Trophoblast cell (in vitro differentiated cells and primary cell): ENCODE results near the gene AFF4.
"Not testable (repeated sequence)": the region's sequence is repeated elsewhere in the genome, so short reads cannot be mapped to it uniquely, and the experiment has no call there.

Experiments
- DNase-seq, 2 donors: peaks; one replicate each; pipeline ENCODE4 v3.0.0-alpha.2; 2016
- H2AFZ ChIP-seq: 2 replicates; pipeline ENCODE4 v1.6.1; 2013; ENCODE audit warnings: low read length, moderate library complexity, mild to moderate bottlenecking; ENCODE audit not compliant: insufficient read depth, poor library complexity
- H2AK5ac ChIP-seq: 2 replicates; pipeline ENCODE4 v1.6.1; 2013; ENCODE audit warnings: mild to moderate bottlenecking, low read length
- H2BK120ac ChIP-seq: 2 replicates; pipeline ENCODE4 v1.6.1; 2013; ENCODE audit warnings: low read length, mild to moderate bottlenecking, moderate library complexity; ENCODE audit not compliant: insufficient read depth, poor library complexity
- H2BK12ac ChIP-seq: 2 replicates; pipeline ENCODE4 v1.6.1; 2013; ENCODE audit warnings: mild to moderate bottlenecking, low read length, moderate library complexity
- H2BK5ac ChIP-seq: 2 replicates; pipeline ENCODE4 v1.6.1; 2013; ENCODE audit warnings: low read length, low read depth, moderate library complexity, mild to moderate bottlenecking; ENCODE audit not compliant: poor library complexity
- H3K14ac ChIP-seq: 2 replicates; pipeline ENCODE4 v1.6.1; 2013; ENCODE audit warnings: mild to moderate bottlenecking, low read length
- H3K18ac ChIP-seq: 2 replicates; pipeline ENCODE4 v1.6.1; 2013; ENCODE audit warnings: mild to moderate bottlenecking, low read length
- H3K23ac ChIP-seq: 2 replicates; pipeline ENCODE4 v1.6.1; 2013; ENCODE audit warnings: low read length
- H3K27ac ChIP-seq: 2 replicates; pipeline ENCODE4 v1.5.1; 2013; ENCODE audit warnings: low read depth, mild to moderate bottlenecking, inconsistent platforms, low read length, moderate library complexity
- H3K27me3 ChIP-seq: 2 replicates; pipeline ENCODE4 v1.6.1; 2013; ENCODE audit warnings: inconsistent platforms, mild to moderate bottlenecking, low read length, moderate library complexity; ENCODE audit not compliant: insufficient read depth
- H3K36me3 ChIP-seq, 2 experiments: 1 replicate in 1 of 2; 2 replicates in 1 of 2; pipeline ENCODE4 v1.6.1; 2013; ENCODE audit warnings: low read length in 2 of 2, mild to moderate bottlenecking in 2 of 2, moderate library complexity in 1 of 2; ENCODE audit not compliant: insufficient read depth in 2 of 2, control insufficient read depth in 1 of 2
- H3K4ac ChIP-seq: 2 replicates; pipeline ENCODE4 v1.6.1; 2013; ENCODE audit warnings: low read depth, mild to moderate bottlenecking, low read length, moderate library complexity
- H3K4me1 ChIP-seq, 2 experiments: 1 replicate in 1 of 2; 2 replicates in 1 of 2; pipeline ENCODE4 v1.6.1; 2013; ENCODE audit warnings: low read length in 2 of 2, mild to moderate bottlenecking in 2 of 2, moderate library complexity in 1 of 2; ENCODE audit not compliant: insufficient read depth in 2 of 2, control insufficient read depth in 1 of 2
- H3K4me2 ChIP-seq: 2 replicates; pipeline ENCODE4 v1.6.1; 2013; ENCODE audit warnings: inconsistent platforms, mild to moderate bottlenecking, low read length, moderate library complexity
- H3K4me3 ChIP-seq: 2 replicates; pipeline ENCODE4 v1.5.1; 2013; ENCODE audit warnings: mild to moderate bottlenecking, low read depth, low read length, inconsistent platforms
- H3K79me1 ChIP-seq: one replicate; pipeline ENCODE4 v1.6.1; 2013; ENCODE audit warnings: low read length
- H3K79me2 ChIP-seq: 2 replicates; pipeline ENCODE4 v1.6.1; 2013; ENCODE audit warnings: low read length, mild to moderate bottlenecking; ENCODE audit not compliant: control insufficient read depth, insufficient read depth, poor library complexity
- H3K9ac ChIP-seq: 2 replicates; pipeline ENCODE4 v1.6.1; 2013; ENCODE audit warnings: mild to moderate bottlenecking, low read length
- H3K9me3 ChIP-seq: 2 replicates; pipeline ENCODE4 v1.6.1; 2013; ENCODE audit warnings: low read depth, mild to moderate bottlenecking, control low read depth, inconsistent platforms, low read length; ENCODE audit not compliant: insufficient read depth
- H4K12ac ChIP-seq: 2 replicates; pipeline ENCODE4 v1.6.1; 2013; ENCODE audit warnings: low read depth, mild to moderate bottlenecking, low read length, moderate library complexity
- H4K8ac ChIP-seq: 2 replicates; pipeline ENCODE4 v1.6.1; 2013; ENCODE audit warnings: low read depth, mild to moderate bottlenecking, low read length, moderate library complexity
- H4K91ac ChIP-seq: one replicate; pipeline ENCODE4 v1.6.1; 2013; ENCODE audit warnings: low read depth, mild to moderate bottlenecking, low read length, moderate library complexity
- WGBS: extraction: QIAGEN DNeasy Blood & Tissue Kit; methylation state at CpG from one replicate; pipeline ENCODE4 v1.1.7; 2013; ENCODE audit warnings: missing lambda C conversion rate; ENCODE audit not compliant: insufficient read length, insufficient coverage; ENCODE audit errors: extremely low coverage; 5-methylcytosine and 5-hydroxymethylcytosine counted together

AFF4 gene

GRCh38 chr5:132976852-132977251, 13.4 kb upstream of the AFF4 start:
- H4K12ac ChIP-seq: no peak overlapping the region
- no peak overlapping the region for H3K14ac ChIP-seq
- H2AFZ ChIP-seq: no peak overlapping the region
- H4K8ac ChIP-seq: no peak overlapping the region
- H3K4me3 ChIP-seq: no peak overlapping the region
- H3K4ac ChIP-seq: no peak overlapping the region
- no peaks in the 10 kb centered on the region for H3K9me3 ChIP-seq
- no peaks in the 10 kb centered on the region for H3K27me3 ChIP-seq
- no peak overlapping the region for H2BK12ac ChIP-seq
- no peak overlapping the region for H3K4me2 ChIP-seq
- H3K4me1 ChIP-seq: no peaks in the 10 kb centered on the region
- H3K9ac ChIP-seq: no peak overlapping the region
- no peak overlapping the region for H2AK5ac ChIP-seq
- no peak overlapping the region for H3K27ac ChIP-seq
- H2BK5ac ChIP-seq: no peak overlapping the region
- no peak overlapping the region for H4K91ac ChIP-seq
- no peak for DNase-seq
- whole genome bisulfite sequencing: no CpG with 5 or more reads among the region's 3 CpGs
- H3K79me1 ChIP-seq: no peaks in the 10 kb centered on the region
- no peak overlapping the region for H3K18ac ChIP-seq
- H3K23ac ChIP-seq: no peak overlapping the region
- H2BK120ac ChIP-seq: no peak overlapping the region
- H3K79me2 ChIP-seq: no peaks in the 10 kb centered on the region
- no peaks in the 10 kb centered on the region for H3K36me3 ChIP-seq

- not testable (repeated sequence) for H3K79me2 ChIP-seq, H2AFZ ChIP-seq, H3K27ac ChIP-seq, H3K4ac ChIP-seq, H2BK5ac ChIP-seq, H3K23ac ChIP-seq, H3K27me3 ChIP-seq, H3K4me3 ChIP-seq, H2BK120ac ChIP-seq, DNase-seq, H2BK12ac ChIP-seq, H3K79me1 ChIP-seq, H3K18ac ChIP-seq, H2AK5ac ChIP-seq, H4K12ac ChIP-seq, H4K8ac ChIP-seq, H3K36me3 ChIP-seq, H3K14ac ChIP-seq, H3K9ac ChIP-seq, H3K9me3 ChIP-seq, H3K4me1 ChIP-seq, H3K4me2 ChIP-seq, H4K91ac ChIP-seq
- no CpG with 5 or more reads among the region's 7 CpGs for WGBS
Measured at GRCh38 chr5:132972436-132972828, 9.0 kb upstream of the AFF4 start.

GRCh38 chr5:132971483-132972435, 8.3 kb upstream of the AFF4 start:
- no peak overlapping the region for H3K9ac ChIP-seq
- H3K23ac ChIP-seq: no peak overlapping the region
- no peak overlapping the region for H4K12ac ChIP-seq
- no peak overlapping the region for H3K18ac ChIP-seq
- H2BK12ac ChIP-seq: no peak overlapping the region
- H4K8ac ChIP-seq: peak overlapping the region; percentile 51
- H2BK5ac ChIP-seq: no peak overlapping the region
- DNase-seq: peak; percentile 93 to 96
- H3K4me3 ChIP-seq: no peak overlapping the region
- no CpG with 5 or more reads among the region's 16 CpGs for WGBS
- no peaks in the 10 kb centered on the region for H3K36me3 ChIP-seq
- H3K27ac ChIP-seq: peak overlapping the region; percentile 91
- no peaks in the 10 kb centered on the region for H3K79me2 ChIP-seq
- H2AFZ ChIP-seq: no peak overlapping the region
- H3K79me1 ChIP-seq: no peaks in the 10 kb centered on the region
- H3K4me1 ChIP-seq: peaks cover 2 to 5% of the 10 kb centered on the region in 2 experiments
- peak overlapping the region; percentile 33 for H4K91ac ChIP-seq
- H3K9me3 ChIP-seq: no peaks in the 10 kb centered on the region
- no peak overlapping the region for H3K14ac ChIP-seq
- H3K27me3 ChIP-seq: no peaks in the 10 kb centered on the region
- H2AK5ac ChIP-seq: no peak overlapping the region
- no peak overlapping the region for H3K4ac ChIP-seq
- H3K4me2 ChIP-seq: no peak overlapping the region
- peak overlapping the region; percentile 49 for H2BK120ac ChIP-seq

GRCh38 chr5:132965120-132965519, 1.7 kb upstream of the AFF4 start:
- H3K9me3 ChIP-seq: no peaks in the 10 kb centered on the region
- H3K18ac ChIP-seq: no peak overlapping the region
- no peak overlapping the region for H3K14ac ChIP-seq
- no peak overlapping the region for H2AFZ ChIP-seq
- H3K4me2 ChIP-seq: no peak overlapping the region
- H3K4me3 ChIP-seq: no peak overlapping the region
- no peak for DNase-seq
- H2BK12ac ChIP-seq: no peak overlapping the region
- H3K27me3 ChIP-seq: no peaks in the 10 kb centered on the region
- no peaks in the 10 kb centered on the region for H3K36me3 ChIP-seq
- no peak overlapping the region for H4K12ac ChIP-seq
- H3K79me1 ChIP-seq: peaks cover 16% of the 10 kb centered on the region
- no peak overlapping the region for H3K23ac ChIP-seq
- H3K4me1 ChIP-seq: peaks cover 4 to 5% of the 10 kb centered on the region in 2 experiments
- no peak overlapping the region for H2AK5ac ChIP-seq
- H2BK5ac ChIP-seq: no peak overlapping the region
- H3K79me2 ChIP-seq: peaks cover 19% of the 10 kb centered on the region
- H3K4ac ChIP-seq: no peak overlapping the region
- no peak overlapping the region for H3K9ac ChIP-seq
- no CpG with 5 or more reads among the region's 4 CpGs for WGBS
- no peak overlapping the region for H3K27ac ChIP-seq
- H4K91ac ChIP-seq: no peak overlapping the region
- H2BK120ac ChIP-seq: no peak overlapping the region
- H4K8ac ChIP-seq: no peak overlapping the region
